ENCODE data around the gene SPRYD7. TPM values are rescaled to one million over a fixed set of nuclear protein-coding genes. Genes with fewer than 3 reads are reported as not detected.

The SPRYD7 gene
- 5.5 and 7.7 TPM in 2 replicates for total RNA-seq

GRCh38 chr13:49936075-49936967 is at the start of gene SPRYD7:
SPRYD7 (minus strand) TSS chr13:49936340; CDS start chr13:49936235, 105 bp downstream.

Small RNA genes within 50 kb of the gene (small RNA-seq; reads per million reads assigned to genes)
- gene RNY4P30 (not detected), gene RNY4P9 (not detected)

Other genes with a start within 250 kb of the SPRYD7 start
- gene EBPL, start 244.9 kb downstream of the SPRYD7 start, total RNA-seq = 24.7 and 47.8 TPM in 2 replicates
- 16.5 and 28.2 TPM in 2 replicates for gene KPNA3, start 143.7 kb downstream of the SPRYD7 start, total RNA-seq
- 29.0 and 31.0 TPM in 2 replicates for gene TRIM13, start 60.7 kb upstream of the SPRYD7 start, total RNA-seq
- 4.9 and 5.5 TPM in 2 replicates for gene KCNRG, start 79.1 kb upstream of the SPRYD7 start, total RNA-seq